HAP-1 (cell line): ENCODE results near the gene ZACN.
"Not testable (repeated sequence)": the region's sequence is repeated elsewhere in the genome, so short reads cannot be mapped to it uniquely, and the experiment has no call there.

Experiments used
- DNase-seq, 2 experiments: peaks; one replicate each; pipeline ENCODE4 v3.0.0-alpha.2; 2016 to 2020; ENCODE audit warnings: low spot score in 2 of 2
- H3K27me3 ChIP-seq: fragments of 250-450 bp; sonication (Bioruptor Pico); 2 replicates; pipeline ENCODE4 v1.5.1; 2020; ENCODE audit warnings: low read depth, mild to moderate bottlenecking, moderate library complexity
- H3K36me3 ChIP-seq: fragments of 250-450 bp; sonication (Bioruptor Pico); replicated peaks from 2 replicates; pipeline ENCODE4 v1.5.1; 2020; ENCODE audit warnings: mild to moderate bottlenecking
- H3K4me1 ChIP-seq: fragments of 250-450 bp; sonication (Bioruptor Pico); 2 replicates; pipeline ENCODE4 v1.5.1; 2020; ENCODE audit warnings: mild to moderate bottlenecking
- H3K4me3 ChIP-seq: fragments of 250-450 bp; sonication (Bioruptor Pico); 2 replicates; pipeline ENCODE4 v1.5.1; 2020; ENCODE audit warnings: mild to moderate bottlenecking, moderate library complexity
- H3K9me3 ChIP-seq: fragments of 250-450 bp; sonication (Bioruptor Pico); 2 replicates; pipeline ENCODE4 v1.5.1; 2020; ENCODE audit warnings: mild to moderate bottlenecking, moderate library complexity
- in situ Hi-C: fragments of 300-500 bp; cut with MboI; formaldehyde crosslinking; loops from 3 replicates; pipeline ENCODE4 v1.14.3; 2020; ENCODE audit warnings: low sequenced_read_pairs, inconsistent platforms, mixed read lengths

The ZACN gene

GRCh38 chr17:76078860-76079534 lies at the start of gene ZACN:
Gene ZACN, plus strand, starts transcription at chr17:76079182. Its CDS starts 83 bp downstream, at chr17:76079265.
- in situ Hi-C loops: no loop called here
- DNase-seq: no peak
- H3K36me3 ChIP-seq: peaks cover 15% of the 10 kb centered on the region
- H3K27me3 ChIP-seq: peaks cover 20% of the 10 kb centered on the region
- no peak within 1 kb of the TSS for H3K4me3 ChIP-seq
- H3K4me1 ChIP-seq: no peaks in the 10 kb centered on the region
- H3K9me3 ChIP-seq: no peaks in the 10 kb centered on the region

GRCh38 chr17:76032073-76032779 lies 46.8 kb upstream of the ZACN start:
- no peaks in the 10 kb centered on the region for H3K9me3 ChIP-seq
- in situ Hi-C loops: no loop called here
- no peaks in the 10 kb centered on the region for H3K36me3 ChIP-seq
- H3K4me1 ChIP-seq: no peaks in the 10 kb centered on the region
- H3K4me3 ChIP-seq: no peak overlapping the region
- no peaks in the 10 kb centered on the region for H3K27me3 ChIP-seq
- no peak for DNase-seq

DNA sequence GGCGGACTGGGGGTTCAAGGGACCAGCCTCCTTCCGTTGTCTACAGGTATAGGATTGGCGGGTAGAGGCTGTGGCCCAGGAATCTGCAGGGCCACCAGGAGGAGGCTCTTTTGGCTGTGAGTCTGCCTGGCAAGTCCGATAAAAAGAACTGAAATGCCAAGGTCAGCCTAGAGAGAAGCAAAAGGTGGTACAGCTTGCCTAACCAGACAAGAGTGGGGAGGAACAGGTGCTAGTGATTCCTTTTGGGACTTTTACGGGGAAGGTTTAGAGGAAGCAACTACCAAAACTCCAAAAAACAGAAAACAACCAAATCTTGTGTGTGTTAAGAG lies 46.2 kb upstream of the ZACN start:
- DNase-seq: no peak
- Histone ChIP-seq H3K9me3 (no peaks in the 10 kb centered on the region), H3K36me3 (no peaks in the 10 kb centered on the region), H3K27me3 (no peaks in the 10 kb centered on the region), H3K4me3 (no peak overlapping the region), H3K4me1 (no peaks in the 10 kb centered on the region)
- in situ Hi-C loops: no loop called here

- in situ Hi-C loops: no loop called here
- Histone ChIP-seq H3K36me3 (no peaks in the 10 kb centered on the region), H3K4me1 (no peaks in the 10 kb centered on the region), H3K27me3 (no peaks in the 10 kb centered on the region), H3K9me3 (no peaks in the 10 kb centered on the region), H3K4me3 (no peak overlapping the region)
- DNase-seq: no peak
These were observed 45.8 kb upstream of the ZACN start for GRCh38 chr17:76033139-76033538.

- H3K36me3 ChIP-seq: peaks cover 14% of the 10 kb centered on the region
- H3K27me3 ChIP-seq: no peaks in the 10 kb centered on the region
- no peaks in the 10 kb centered on the region for H3K4me1 ChIP-seq
- H3K9me3 ChIP-seq: no peaks in the 10 kb centered on the region
- no peak overlapping the region for H3K4me3 ChIP-seq
- no peak for DNase-seq
- in situ Hi-C loops: no loop called here
These were observed 44.3 kb upstream of the ZACN start for GRCh38 chr17:76034428-76035350.

DNA sequence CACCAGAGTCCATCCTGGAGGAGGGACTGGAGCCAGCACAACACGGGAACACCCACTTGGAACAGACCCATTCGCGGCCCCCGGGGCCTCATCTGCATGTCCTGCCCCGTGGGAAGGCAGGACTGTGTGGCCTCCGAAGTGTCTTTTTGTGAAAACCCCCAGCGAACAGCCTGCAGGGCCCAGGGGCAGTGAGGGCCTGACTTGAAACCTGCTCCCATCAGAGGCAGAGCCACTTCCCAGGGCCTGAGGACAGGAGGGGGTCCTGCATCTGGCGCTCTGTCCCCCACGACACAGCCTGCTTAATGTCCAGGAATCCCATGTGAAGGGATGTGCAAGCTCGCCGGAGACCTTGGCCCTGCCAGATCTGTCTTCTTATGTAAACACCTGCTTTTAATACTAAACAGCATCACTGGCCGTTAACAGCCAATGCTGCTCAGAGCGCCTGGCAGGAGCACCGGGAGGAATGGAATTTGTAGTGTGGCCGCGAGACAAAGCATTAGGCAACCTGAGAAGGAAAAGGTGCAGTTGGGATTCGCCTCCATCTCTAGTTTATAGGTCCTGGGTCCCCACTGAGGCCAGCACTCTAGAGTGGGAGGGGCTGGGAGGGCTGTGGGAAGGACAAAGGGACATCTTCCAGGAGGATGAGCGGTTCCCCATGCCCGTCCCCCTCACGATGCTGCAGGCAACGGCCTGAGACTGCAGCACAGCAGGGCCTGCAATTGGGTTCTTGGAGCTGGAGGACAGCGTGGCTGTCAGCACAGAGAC lies 42.3 kb upstream of the ZACN start:
- no peaks in the 10 kb centered on the region for H3K4me1 ChIP-seq
- H3K27me3 ChIP-seq: no peaks in the 10 kb centered on the region
- H3K4me3 ChIP-seq: no peak overlapping the region
- in situ Hi-C loops: no loop called here
- peaks cover 32% of the 10 kb centered on the region for H3K36me3 ChIP-seq
- no peak for DNase-seq
- no peaks in the 10 kb centered on the region for H3K9me3 ChIP-seq

GRCh38 chr17:76038050-76038449 lies 40.9 kb upstream of the ZACN start:
- Histone ChIP-seq H3K4me3 (no peak overlapping the region), H3K27me3 (no peaks in the 10 kb centered on the region), H3K9me3 (no peaks in the 10 kb centered on the region), H3K36me3 (peaks cover 42% of the 10 kb centered on the region), H3K4me1 (no peaks in the 10 kb centered on the region)
- no peak for DNase-seq
- in situ Hi-C loops: no loop called here

- H3K9me3 ChIP-seq: no peaks in the 10 kb centered on the region
- no peak for DNase-seq
- H3K4me1 ChIP-seq: no peaks in the 10 kb centered on the region
- no peak overlapping the region for H3K4me3 ChIP-seq
- H3K36me3 ChIP-seq: peaks cover 53% of the 10 kb centered on the region
- no peaks in the 10 kb centered on the region for H3K27me3 ChIP-seq
- in situ Hi-C loops: no loop called here
These were observed 39.9 kb upstream of the ZACN start for GRCh38 chr17:76039121-76039520.

DNA sequence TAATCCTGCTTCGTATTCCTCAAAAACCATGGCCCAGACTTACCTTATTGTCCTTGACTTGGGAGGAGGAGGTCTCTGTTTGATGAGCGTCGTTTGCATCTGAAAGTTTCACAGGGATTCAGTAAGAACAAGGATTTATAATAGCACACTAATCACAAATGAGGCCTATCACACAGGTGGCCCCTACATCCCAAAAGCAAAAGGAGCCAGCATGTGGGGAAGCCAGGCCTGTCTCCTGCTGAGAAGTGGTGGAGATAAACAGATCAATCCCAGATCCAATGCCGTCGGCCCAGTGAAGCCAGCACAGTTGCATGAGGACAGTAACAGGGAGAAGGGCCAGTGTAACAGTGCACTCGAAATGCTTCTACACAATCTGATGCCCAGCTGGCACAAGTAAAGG lies 38.6 kb upstream of the ZACN start:
- no peak overlapping the region for H3K4me3 ChIP-seq
- no peaks in the 10 kb centered on the region for H3K4me1 ChIP-seq
- no peak for DNase-seq
- no peaks in the 10 kb centered on the region for H3K27me3 ChIP-seq
- H3K9me3 ChIP-seq: no peaks in the 10 kb centered on the region
- H3K36me3 ChIP-seq: peaks cover 63% of the 10 kb centered on the region
- in situ Hi-C loops: no loop called here

DNA sequence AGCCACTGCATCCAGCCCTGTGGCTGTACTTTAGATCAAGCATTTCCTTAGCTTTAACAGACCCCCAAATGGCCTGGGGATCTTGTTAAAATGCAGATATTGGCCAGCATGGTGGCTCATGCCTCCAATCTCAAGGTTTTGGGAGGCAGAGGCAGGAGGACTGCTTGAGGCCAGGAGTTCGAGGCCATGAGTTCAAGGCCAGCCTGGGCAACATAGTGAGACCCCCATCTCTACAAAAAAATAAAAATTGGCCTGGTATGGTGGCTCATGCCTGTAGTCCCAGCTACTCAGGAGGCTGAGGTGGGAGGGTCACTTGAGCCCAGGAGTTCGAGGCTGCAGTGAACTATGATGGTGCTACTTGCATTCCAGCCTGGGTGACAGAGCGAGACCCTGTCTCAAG lies 36.1 kb upstream of the ZACN start:
- H3K9me3 ChIP-seq, H3K4me1 ChIP-seq, DNase-seq, H3K27me3 ChIP-seq, in situ Hi-C loops, H3K4me3 ChIP-seq: not testable (repeated sequence)
- peaks cover 82% of the 10 kb centered on the region for H3K36me3 ChIP-seq

DNA sequence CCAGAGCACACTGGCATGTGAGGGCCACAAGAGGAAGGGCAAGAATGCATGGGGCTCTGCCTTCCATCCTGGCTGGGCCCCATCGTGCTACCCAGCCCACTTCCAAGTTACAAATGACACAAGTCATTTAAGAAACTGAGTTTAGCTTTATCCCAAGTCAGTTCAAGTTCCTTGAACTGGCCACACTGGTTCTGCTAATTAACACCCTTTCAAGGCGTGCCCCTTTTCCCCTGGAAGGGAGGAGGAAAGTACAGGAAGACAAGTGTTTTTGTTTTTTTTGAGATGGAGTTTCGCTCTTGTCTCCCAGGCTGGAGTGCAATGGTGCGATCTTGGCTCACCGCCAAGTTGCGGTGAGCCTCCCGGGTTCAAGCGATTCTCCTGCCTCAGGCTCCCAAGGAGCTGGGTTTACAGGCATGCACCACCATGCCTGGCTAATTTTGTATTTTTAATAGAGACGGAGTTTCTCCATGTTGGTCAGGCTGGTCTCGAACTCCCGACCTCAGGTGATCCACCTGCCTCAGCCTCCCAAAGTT lies 34.4 kb upstream of the ZACN start:
- in situ Hi-C loops, H3K27me3 ChIP-seq, DNase-seq, H3K4me3 ChIP-seq, H3K9me3 ChIP-seq, H3K4me1 ChIP-seq: not testable (repeated sequence)
- peaks cover 87% of the 10 kb centered on the region for H3K36me3 ChIP-seq

- no peak for DNase-seq
- Histone ChIP-seq H3K36me3 (peaks cover 87% of the 10 kb centered on the region), H3K27me3 (no peaks in the 10 kb centered on the region), H3K4me1 (no peaks in the 10 kb centered on the region), H3K4me3 (no peak overlapping the region), H3K9me3 (no peaks in the 10 kb centered on the region)
- in situ Hi-C loops: no loop called here
These were observed 32.9 kb upstream of the ZACN start for GRCh38 chr17:76046064-76046463.

GRCh38 chr17:76048025-76048605 lies 30.9 kb upstream of the ZACN start:
- in situ Hi-C loops: no loop called here
- H3K9me3 ChIP-seq: no peaks in the 10 kb centered on the region
- no peaks in the 10 kb centered on the region for H3K27me3 ChIP-seq
- no peak overlapping the region for H3K4me3 ChIP-seq
- H3K36me3 ChIP-seq: peaks cover 80% of the 10 kb centered on the region
- DNase-seq: no peak
- no peaks in the 10 kb centered on the region for H3K4me1 ChIP-seq
